ENCODE data around the gene THADA. TPM values are rescaled to one million over a fixed set of nuclear protein-coding genes. Genes with fewer than 3 reads are reported as not detected.
"Not testable (repeated sequence)": the region's sequence is repeated elsewhere in the genome, so short reads cannot be mapped to it uniquely, and the experiment has no call there.

THADA gene
- total RNA-seq, 6 donors from 2014 or later: 23.6 to 57.5 (median 37.3) TPM

DNA sequence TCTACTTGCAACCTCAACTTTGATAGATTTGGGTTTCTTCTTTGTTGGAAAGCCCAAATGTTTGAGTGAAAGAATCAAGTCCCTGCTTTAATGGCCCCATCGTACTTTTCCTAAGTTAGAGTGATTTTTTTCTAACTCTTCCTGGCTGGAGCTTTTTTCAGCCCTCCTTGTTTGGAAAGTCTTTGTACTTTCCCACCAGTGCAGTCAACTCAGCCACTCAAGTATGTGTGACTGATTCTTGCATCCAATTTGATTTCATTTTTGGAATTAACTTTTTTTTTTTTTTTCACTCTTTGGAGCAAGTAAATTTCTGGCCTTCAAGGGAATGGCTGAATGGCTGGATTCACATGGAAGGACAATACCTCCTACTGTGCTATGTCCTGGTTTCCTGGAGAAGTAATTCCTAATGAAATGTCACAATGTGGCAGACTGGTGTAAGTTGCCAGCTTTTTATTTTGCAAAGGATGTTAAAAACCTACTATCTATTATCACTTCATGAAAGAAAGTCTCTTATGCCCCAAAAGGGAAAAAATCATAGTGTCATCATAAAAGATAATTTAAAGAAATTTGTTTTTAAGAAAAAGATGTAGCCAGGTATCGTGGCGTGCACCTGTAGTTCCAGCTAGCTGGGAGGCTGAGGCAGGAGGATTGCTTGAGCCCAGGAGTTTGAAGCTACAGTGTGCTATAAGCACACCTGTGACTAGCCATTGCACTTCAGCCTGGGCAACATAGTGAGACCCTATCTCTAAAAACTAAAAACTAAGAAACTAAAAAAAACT lies 293.5 kb downstream of the THADA start:
- H3K27me3 ChIP-seq: no peaks in the 10 kb centered on the region
- H3K36me3 ChIP-seq: no peaks in the 10 kb centered on the region
- no peaks in the 10 kb centered on the region for H3K9me3 ChIP-seq
- TF ChIP-seq, protein P1, sequence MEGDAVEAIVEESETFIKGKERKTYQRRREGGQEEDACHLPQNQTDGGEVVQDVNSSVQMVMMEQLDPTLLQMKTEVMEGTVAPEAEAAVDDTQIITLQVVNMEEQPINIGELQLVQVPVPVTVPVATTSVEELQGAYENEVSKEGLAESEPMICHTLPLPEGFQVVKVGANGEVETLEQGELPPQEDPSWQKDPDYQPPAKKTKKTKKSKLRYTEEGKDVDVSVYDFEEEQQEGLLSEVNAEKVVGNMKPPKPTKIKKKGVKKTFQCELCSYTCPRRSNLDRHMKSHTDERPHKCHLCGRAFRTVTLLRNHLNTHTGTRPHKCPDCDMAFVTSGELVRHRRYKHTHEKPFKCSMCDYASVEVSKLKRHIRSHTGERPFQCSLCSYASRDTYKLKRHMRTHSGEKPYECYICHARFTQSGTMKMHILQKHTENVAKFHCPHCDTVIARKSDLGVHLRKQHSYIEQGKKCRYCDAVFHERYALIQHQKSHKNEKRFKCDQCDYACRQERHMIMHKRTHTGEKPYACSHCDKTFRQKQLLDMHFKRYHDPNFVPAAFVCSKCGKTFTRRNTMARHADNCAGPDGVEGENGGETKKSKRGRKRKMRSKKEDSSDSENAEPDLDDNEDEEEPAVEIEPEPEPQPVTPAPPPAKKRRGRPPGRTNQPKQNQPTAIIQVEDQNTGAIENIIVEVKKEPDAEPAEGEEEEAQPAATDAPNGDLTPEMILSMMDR (IDR thresholded peaks at IDR 0.05): no peak
- no peak for TF ChIP-seq POLR2AphosphoS5 (IDR thresholded peaks at IDR 0.05)
- no peak for TF ChIP-seq EP300 (IDR thresholded peaks at IDR 0.05)
- no peak for TF ChIP-seq POLR2A (IDR thresholded peaks at IDR 0.05)
- DNase-seq (no peak), ATAC-seq (ENCODE audit: low FRiP score in 2 of 2) (no peak)
- WGBS, 2 donors: 82 to 90% methylated on average over 3 of the region's 3 CpGs
- no peak overlapping the region for H3K4me3 ChIP-seq
- peaks cover 35 to 48% (median 41%) of the 10 kb centered on the region in 4 donors for H3K4me1 ChIP-seq
- H3K27ac ChIP-seq: peak overlapping the region in 1 of 4 donors; percentile 40

DNA sequence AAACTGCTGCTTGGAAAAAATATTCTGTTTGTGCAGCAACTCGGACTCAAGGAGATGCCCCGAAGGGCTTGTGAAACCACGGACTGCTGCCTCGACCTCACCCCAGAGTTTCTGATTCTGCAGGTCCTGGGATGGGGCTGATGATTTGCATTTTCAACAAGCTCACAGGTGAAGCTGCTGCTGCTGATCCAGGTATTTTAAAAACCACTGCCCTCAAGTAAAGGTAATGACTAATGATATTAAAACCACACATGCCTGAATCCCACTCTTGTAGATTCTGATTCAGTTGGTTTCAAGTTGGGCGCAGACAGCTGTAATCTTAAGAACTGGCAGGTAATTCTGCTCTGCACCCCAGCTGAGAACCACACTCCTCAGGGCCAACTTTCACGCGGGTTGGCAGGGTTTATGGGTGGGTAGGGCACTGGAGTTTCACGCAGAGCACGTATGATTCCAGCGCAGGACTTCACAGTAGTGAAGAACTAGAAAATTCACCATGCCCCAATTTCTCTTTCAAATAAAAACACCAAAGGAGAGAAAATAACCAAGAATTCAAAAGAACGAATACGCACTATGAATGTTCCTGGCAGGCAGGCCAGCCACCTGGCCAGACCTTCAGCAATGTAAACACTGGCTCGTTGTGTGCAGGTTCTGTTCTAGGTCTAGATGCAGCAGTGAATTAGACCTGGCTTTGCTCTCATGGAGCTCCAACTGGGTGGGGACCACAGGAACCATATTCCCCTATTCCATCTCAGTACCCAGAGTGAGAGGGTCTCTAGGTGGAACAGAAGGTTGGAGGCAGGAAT lies 294.9 kb downstream of the THADA start:
- no peak for ATAC-seq (ENCODE audit: low FRiP score in 2 of 2)
- TF ChIP-seq POLR2AphosphoS5 (IDR thresholded peaks at IDR 0.05): no peak
- TF ChIP-seq EP300 (IDR thresholded peaks at IDR 0.05): no peak
- no peak for TF ChIP-seq POLR2A (IDR thresholded peaks at IDR 0.05)
- TF ChIP-seq, protein P1 (IDR thresholded peaks at IDR 0.05): no peak
- Histone ChIP-seq H3K27ac (peak overlapping the region in 2 of 4 donors; percentile 16 to 19), H3K4me3 (no peak overlapping the region), H3K4me1 (peaks cover 31 to 43% (median 34%) of the 10 kb centered on the region in 4 donors), H3K36me3 (no peaks in the 10 kb centered on the region), H3K27me3 (no peaks in the 10 kb centered on the region), H3K9me3 (no peaks in the 10 kb centered on the region)
- 74 to 76% methylated on average over 13 of the region's 13 CpGs for WGBS, 2 donors
- no peak for DNase-seq

DNA sequence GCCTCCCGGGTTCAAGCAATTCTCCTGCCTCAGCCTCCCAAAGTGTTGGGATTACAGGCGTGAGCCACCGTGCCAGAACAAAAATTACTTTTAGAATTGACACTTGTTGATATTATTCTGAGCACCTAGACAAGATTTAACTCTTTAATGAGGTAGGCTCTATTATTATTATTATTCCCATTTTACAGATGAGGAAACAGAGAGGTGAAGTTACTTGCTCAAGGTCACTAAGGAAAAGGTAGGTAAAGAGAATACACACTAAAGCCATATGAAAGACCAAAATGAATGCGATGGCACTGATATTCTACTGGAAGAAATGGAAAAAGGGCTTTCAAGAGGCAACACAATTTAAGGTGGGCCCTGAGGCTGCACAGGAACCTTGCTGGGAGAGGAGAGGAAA lies 295.6 kb downstream of the THADA start:
- ATAC-seq (ENCODE audit: low FRiP score in 2 of 2): no peak
- TF ChIP-seq POLR2AphosphoS5 (IDR thresholded peaks at IDR 0.05) (no peak), EP300 (IDR thresholded peaks at IDR 0.05) (no peak), POLR2A (IDR thresholded peaks at IDR 0.05) (no peak)
- no peak for DNase-seq
- peaks cover 26 to 35% (median 30%) of the 10 kb centered on the region in 4 donors for H3K4me1 ChIP-seq
- 95% methylated on average over 4 of the region's 4 CpGs for WGBS, 2 donors
- peak overlapping the region in 1 of 4 donors; percentile 19 for H3K27ac ChIP-seq
- no peaks in the 10 kb centered on the region for H3K36me3 ChIP-seq
- H3K4me3 ChIP-seq: no peak overlapping the region
- H3K9me3 ChIP-seq: no peaks in the 10 kb centered on the region
- no peaks in the 10 kb centered on the region for H3K27me3 ChIP-seq

DNA sequence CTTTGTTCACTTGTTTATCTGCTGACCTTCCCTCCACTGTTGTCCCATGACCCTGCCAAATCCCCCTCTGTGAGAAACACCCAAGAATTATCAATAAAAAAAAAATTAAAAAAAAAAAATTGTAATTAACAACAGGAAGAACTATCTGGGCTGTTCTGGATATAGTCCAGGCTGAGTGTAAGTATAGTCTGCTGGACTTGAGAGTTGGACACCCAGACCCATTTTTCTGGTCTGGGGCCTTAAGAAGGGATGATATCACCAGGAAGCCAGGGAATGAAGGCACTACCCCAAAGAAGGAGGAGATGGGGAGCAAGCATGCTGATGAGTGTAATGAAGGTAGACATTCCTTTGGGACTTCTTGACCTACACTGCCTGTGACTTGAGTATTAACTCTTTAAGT lies 297.3 kb downstream of the THADA start:
- H3K9me3 ChIP-seq: no peaks in the 10 kb centered on the region
- no peaks in the 10 kb centered on the region for H3K27me3 ChIP-seq
- no peak for TF ChIP-seq POLR2A (IDR thresholded peaks at IDR 0.05)
- TF ChIP-seq POLR2AphosphoS5 (IDR thresholded peaks at IDR 0.05): no peak
- TF ChIP-seq EP300 (IDR thresholded peaks at IDR 0.05): no peak
- TF ChIP-seq, protein P1 (IDR thresholded peaks at IDR 0.05): no peak
- DNase-seq (no peak), ATAC-seq (ENCODE audit: low FRiP score in 2 of 2) (no peak)
- no peaks in the 10 kb centered on the region for H3K36me3 ChIP-seq
- no peak overlapping the region for H3K27ac ChIP-seq
- H3K4me1 ChIP-seq: peaks cover 21 to 33% (median 29%) of the 10 kb centered on the region in 4 donors
- H3K4me3 ChIP-seq: no peak overlapping the region

DNA sequence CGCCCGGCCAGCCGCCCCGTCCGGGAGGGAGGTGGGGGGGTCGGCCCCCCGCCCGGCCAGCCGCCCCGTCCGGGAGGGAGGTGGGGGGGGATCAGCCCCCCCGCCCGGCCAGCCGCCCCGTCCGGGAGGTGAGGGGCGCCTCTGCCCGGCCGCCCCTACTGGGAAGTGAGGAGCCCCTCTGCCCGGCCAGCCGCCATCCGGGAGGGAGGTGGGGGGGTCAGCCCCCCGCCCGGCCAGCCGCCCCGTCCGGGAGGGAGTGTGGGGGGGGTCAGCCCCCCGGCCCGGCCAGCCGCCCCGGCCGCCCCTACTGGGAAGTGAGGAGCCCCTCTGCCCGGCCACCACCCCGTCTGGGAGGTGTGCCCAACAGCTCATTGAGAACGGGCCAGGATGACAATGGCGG lies 298.1 kb downstream of the THADA start:
- H3K4me1 ChIP-seq: peaks cover 18 to 39% (median 29%) of the 10 kb centered on the region in 4 donors
- 97% methylated on average over 5 of the region's 36 CpGs; no CpG with 5 or more reads in 1 of the 2 donors for WGBS, 2 donors
- not testable (repeated sequence) for H3K9me3 ChIP-seq; ATAC-seq (ENCODE audit: low FRiP score in 2 of 2); H3K27ac ChIP-seq; H3K27me3 ChIP-seq; H3K36me3 ChIP-seq; H3K4me3 ChIP-seq
- DNase-seq: peak in 1 of 2 donors; percentile 35

Data from upper lobe of left lung (tissue), 6 donors.